HCT116 (cell line): ENCODE measurements around the gene CLEC16A. TPM values are rescaled to one million over a fixed set of nuclear protein-coding genes. Genes with fewer than 3 reads are reported as not detected.

Source experiments
- ATAC-seq: fragments of 200-7000 bp; cut with Tn5 transposase; 2 replicates; pipeline ENCODE4 v1.9.1; 2020; ENCODE audit warnings: mild to moderate bottlenecking, moderate library complexity
- BruUV-seq: library from RNA; stranded (reverse); fragments of 400-500 nt; replicated peaks from 2 replicates; lab custom pipeline; 2021; lab: Mats Ljungman, UMichigan
- CTCF ChIA-PET: fragments of 300-600 bp; sonication (Branson Sonifier 250); formaldehyde crosslinking; loops from one replicate; lab custom pipeline; 2021; ENCODE audit warnings: antibody characterized with exemption; lab: Charles Lee
- POLR2A ChIA-PET: fragments of 300-600, 350-600 bp; sonication (Branson Sonifier 250); formaldehyde crosslinking; loops from one replicate; lab custom pipeline; 2021; ENCODE audit warnings: antibody characterized with exemption; lab: Charles Lee
- RAD21 ChIA-PET, 2 experiments: fragments of 300-600 bp; sonication (Branson Sonifier 250); formaldehyde crosslinking; loops; one replicate each; lab custom pipeline; 2023; ENCODE audit warnings: low total read pairs in 2 of 2; ENCODE audit not compliant: uncharacterized antibody in 2 of 2, unreplicated experiment in 2 of 2, low non-redundant PET in 1 of 2; lab: Charles Lee
- DNase-seq: peaks from one replicate; pipeline ENCODE4 v3.0.0-alpha.2; 2010; ENCODE audit warnings: low read depth, low spot score
- H2AFZ ChIP-seq: fragments of 200-600 bp; shearing (Covaris generic), sonication (generic); 2 replicates; pipeline ENCODE4 v1.6.1; 2017; ENCODE audit warnings: low read depth, mixed run types, mixed read lengths, antibody characterized with exemption, low read length; ENCODE audit not compliant: poor library complexity, severe bottlenecking
- H3K27ac ChIP-seq: 2 replicates; pipeline ENCODE4 v1.5.1; 2012; ENCODE audit warnings: low read depth, low read length
- H3K27me3 ChIP-seq: fragments of 200-600 bp; sonication (generic); 2 replicates; pipeline ENCODE4 v1.6.1; 2016; ENCODE audit warnings: mixed run types, low read length, mixed read lengths; ENCODE audit not compliant: insufficient read depth
- H3K36me3 ChIP-seq, 2 experiments: fragments of 200-500 bp in 1 of 2; fragments of 200-600 bp in 1 of 2; sonication (Bioruptor generic) in 1 of 2; sonication (generic) in 1 of 2; 2 replicates each; pipeline versions ENCODE4 v1.5.1 to v1.6.1; 2014 to 2016; ENCODE audit warnings: low read length in 2 of 2, inconsistent platforms in 1 of 2, mixed read lengths in 1 of 2, mixed run types in 1 of 2; ENCODE audit not compliant: insufficient read depth in 2 of 2, control insufficient read depth in 1 of 2
- H3K4me1 ChIP-seq, 2 experiments: fragments of 200-600 bp in 1 of 2; sonication (generic) in 1 of 2; 2 replicates each; pipeline versions ENCODE4 v1.5.1 to v1.6.1; 2012 to 2017; ENCODE audit warnings: low read length in 2 of 2, inconsistent platforms in 1 of 2, mild to moderate bottlenecking in 1 of 2, mixed read lengths in 1 of 2, mixed run types in 1 of 2, moderate library complexity in 1 of 2; ENCODE audit not compliant: insufficient read depth in 2 of 2, control insufficient read depth in 1 of 2
- H3K4me2 ChIP-seq: fragments of 200-600 bp; sonication (generic); 2 replicates; pipeline ENCODE4 v1.6.1; 2017; ENCODE audit warnings: mixed run types, low read length, mixed read lengths
- H3K4me3 ChIP-seq, 2 experiments: fragments of 200-600 bp in 1 of 2; sonication (generic) in 1 of 2; replicated peaks in 1 of 2; 2 replicates each; pipeline ENCODE4 v1.5.1; 2011 to 2016; ENCODE audit warnings: low read length in 2 of 2, control low read depth in 1 of 2, low read depth in 1 of 2, mild to moderate bottlenecking in 1 of 2, mixed read lengths in 1 of 2, mixed run types in 1 of 2
- H3K79me2 ChIP-seq: fragments of 200-600 bp; sonication (generic); 2 replicates; pipeline ENCODE4 v1.6.1; 2017; ENCODE audit warnings: mild to moderate bottlenecking, mixed run types, low read length, moderate library complexity, mixed read lengths; ENCODE audit not compliant: insufficient read depth
- H3K9ac ChIP-seq: fragments of 200-600 bp; sonication (generic); 2 replicates; pipeline ENCODE4 v1.6.1; 2016; ENCODE audit warnings: low read length, mixed read lengths
- H3K9me2 ChIP-seq: fragments of 200-600 bp; sonication (generic), shearing (Covaris generic); 2 replicates; pipeline ENCODE4 v1.6.1; 2017; ENCODE audit warnings: mixed run types, mild to moderate bottlenecking, moderate library complexity; ENCODE audit not compliant: insufficient read depth
- H3K9me3 ChIP-seq, 2 experiments: fragments of 200-500 bp in 1 of 2; fragments of 200-600 bp in 1 of 2; sonication (Bioruptor generic) in 1 of 2; sonication (generic) in 1 of 2; 2 replicates each; pipeline ENCODE4 v1.6.1; 2014 to 2017; ENCODE audit warnings: low read length in 2 of 2, mixed read lengths in 2 of 2, inconsistent platforms in 1 of 2, low read depth in 1 of 2, mild to moderate bottlenecking in 1 of 2, mixed run types in 1 of 2, moderate library complexity in 1 of 2; ENCODE audit not compliant: control insufficient read depth in 1 of 2, insufficient read depth in 1 of 2
- H4K20me1 ChIP-seq: fragments of 200-600 bp; sonication (generic), shearing (Covaris generic); 2 replicates; pipeline ENCODE4 v1.6.1; 2017; ENCODE audit warnings: mixed run types, mild to moderate bottlenecking, moderate library complexity; ENCODE audit not compliant: insufficient read depth
- CBX3 ChIP-seq: IDR thresholded peaks from 2 replicates; pipeline ENCODE4 v1.6.1; 2012; ENCODE audit warnings: low read depth
- CEBPB ChIP-seq: IDR thresholded peaks from 2 replicates; pipeline ENCODE4 v1.6.1; 2012; ENCODE audit warnings: low read depth
- EZH2 ChIP-seq: fragments of 200-600 bp; sonication (generic); IDR thresholded peaks from 2 replicates; pipeline ENCODE4 v1.6.1; 2017; ENCODE audit warnings: antibody characterized with exemption, mixed run types
- FOSL1 ChIP-seq: IDR thresholded peaks from 2 replicates; pipeline ENCODE4 v1.6.1; 2012; ENCODE audit warnings: low read depth
- JUND ChIP-seq: IDR thresholded peaks from 2 replicates; pipeline ENCODE4 v1.6.1; 2012
- POLR2AphosphoS5 ChIP-seq: IDR thresholded peaks from 2 replicates; pipeline ENCODE4 v1.6.1; 2011; ENCODE audit warnings: mild to moderate bottlenecking, low read depth, low read length, moderate library complexity
- RAD21 ChIP-seq: IDR thresholded peaks from 2 replicates; pipeline ENCODE4 v1.6.1; 2012; ENCODE audit warnings: low read depth, mild to moderate bottlenecking
- SIN3A ChIP-seq: IDR thresholded peaks from 2 replicates; pipeline ENCODE4 v1.6.1; 2012; ENCODE audit warnings: low read depth
- SP1 ChIP-seq: IDR thresholded peaks from 2 replicates; pipeline ENCODE4 v1.6.1; 2012; ENCODE audit warnings: low read depth
- SRF ChIP-seq: IDR thresholded peaks from 2 replicates; pipeline ENCODE4 v1.6.1; 2012; ENCODE audit warnings: low read depth
- TCF7L2 ChIP-seq: IDR thresholded peaks from 2 replicates; pipeline ENCODE4 v1.7.0; 2011; ENCODE audit warnings: borderline replicate concordance, inconsistent platforms; ENCODE audit not compliant: insufficient read depth, insufficient read length; ENCODE audit errors: extremely low read depth
- ZFX ChIP-seq: fragments of 450-650 bp; IDR thresholded peaks from 2 replicates; pipeline ENCODE4 v1.6.1; 2017
- ZNF274 ChIP-seq: fragments of 200-500 bp; sonication (Bioruptor generic); IDR thresholded peaks from 2 replicates; pipeline ENCODE4 v1.6.1; 2014; ENCODE audit warnings: mild to moderate bottlenecking, low read depth, low read length, inconsistent platforms
- intact Hi-C: fragments of 100-400 bp; cut with micrococcal nuclease; formaldehyde crosslinking; loops from 2 replicates; pipeline ENCODE4 v1.10.0; 2022
- total RNA-seq: library from RNA; stranded (reverse); gene quantifications from one replicate; pipeline ENCODE4 v1.2.1, GENCODE V29; 2021; ENCODE audit not compliant: unreplicated experiment
- TF ChIP-seq, protein P1 (sequence below): IDR thresholded peaks from 2 replicates; pipeline ENCODE4 v1.6.1; 2012
- TF ChIP-seq, protein P2 (sequence below), 3 experiments: fragments of 200-600 bp in 1 of 3; sonication (generic) in 1 of 3; IDR thresholded peaks in 2 of 3; conservative IDR thresholded peaks in 1 of 3; 2 replicates each; pipeline ENCODE4 v1.5.1; 2012 to 2017; ENCODE audit warnings: low read depth in 2 of 3, low read length in 2 of 3, antibody characterized with exemption in 1 of 3, borderline replicate concordance in 1 of 3, control low read depth in 1 of 3, mild to moderate bottlenecking in 1 of 3, mixed read lengths in 1 of 3, mixed run types in 1 of 3, moderate library complexity in 1 of 3; ENCODE audit not compliant: insufficient read depth in 1 of 3
- TF ChIP-seq, protein P3 (sequence below): IDR thresholded peaks from 2 replicates; pipeline ENCODE4 v1.6.1; 2012
- TF ChIP-seq, protein P4 (sequence below): IDR thresholded peaks from 2 replicates; pipeline ENCODE4 v1.6.1; 2011; ENCODE audit warnings: mild to moderate bottlenecking, low read length, moderate library complexity; ENCODE audit not compliant: insufficient replicate concordance; ENCODE audit errors: extremely low read depth

Gene CLEC16A
- total RNA-seq, 1 experiment from 2014 or later = 18.0 TPM

DNA sequence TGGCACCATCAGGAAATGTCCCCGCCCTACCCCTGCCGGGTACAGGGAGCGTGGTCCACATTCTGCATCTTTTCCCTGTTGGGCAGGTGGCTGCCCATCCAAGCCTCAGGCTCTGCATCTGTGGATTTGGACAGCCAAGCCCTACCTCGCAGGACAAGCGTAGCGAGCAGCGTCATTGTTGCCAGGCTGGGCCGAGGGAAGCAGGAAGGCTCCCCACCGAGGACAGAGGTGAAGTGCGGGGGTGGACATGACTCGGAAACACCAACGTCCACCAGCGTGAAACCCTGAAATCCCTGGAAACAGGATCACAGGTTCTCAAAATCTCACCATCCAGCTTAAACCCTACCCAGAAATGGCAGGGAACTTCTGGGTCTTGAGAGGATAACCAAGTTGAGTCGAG is 238.0 kb downstream of the CLEC16A start:
- no peak overlapping the region for H3K4me3 ChIP-seq
- no peaks in the 10 kb centered on the region; a peak in 1 of 4 replicates for H3K36me3 ChIP-seq
- no peak for TF ChIP-seq SP1
- TF ChIP-seq FOSL1 = no peak
- no peak for TF ChIP-seq JUND
- no peak for TF ChIP-seq ZFX
- no peaks in the 10 kb centered on the region for H3K79me2 ChIP-seq
- H4K20me1 ChIP-seq = no peaks in the 10 kb centered on the region
- CTCF ChIA-PET = no interaction called here
- H3K9me3 ChIP-seq = no peaks in the 10 kb centered on the region
- POLR2A ChIA-PET = no interaction called here
- H2AFZ ChIP-seq = no peak overlapping the region
- no peak overlapping the region for H3K9ac ChIP-seq
- no TSS peak for BruUV-seq
- intact Hi-C loops = no loop called here
- no peak; the same call in 1 of the 2 replicates for ATAC-seq
- RAD21 ChIA-PET = no interaction called here
- no peak for DNase-seq
- no peaks in the 10 kb centered on the region for H3K9me2 ChIP-seq
- H3K27ac ChIP-seq = no peak overlapping the region
- H3K27me3 ChIP-seq = no peaks in the 10 kb centered on the region
- peaks cover 0 to 14% of the 10 kb centered on the region in 2 experiments; a peak in 3 of 4 replicates for H3K4me1 ChIP-seq
- 0 out of 2 replicates have a peak overlapping the region, but pooled peaks have one; percentile 3 for H3K4me2 ChIP-seq

DNA sequence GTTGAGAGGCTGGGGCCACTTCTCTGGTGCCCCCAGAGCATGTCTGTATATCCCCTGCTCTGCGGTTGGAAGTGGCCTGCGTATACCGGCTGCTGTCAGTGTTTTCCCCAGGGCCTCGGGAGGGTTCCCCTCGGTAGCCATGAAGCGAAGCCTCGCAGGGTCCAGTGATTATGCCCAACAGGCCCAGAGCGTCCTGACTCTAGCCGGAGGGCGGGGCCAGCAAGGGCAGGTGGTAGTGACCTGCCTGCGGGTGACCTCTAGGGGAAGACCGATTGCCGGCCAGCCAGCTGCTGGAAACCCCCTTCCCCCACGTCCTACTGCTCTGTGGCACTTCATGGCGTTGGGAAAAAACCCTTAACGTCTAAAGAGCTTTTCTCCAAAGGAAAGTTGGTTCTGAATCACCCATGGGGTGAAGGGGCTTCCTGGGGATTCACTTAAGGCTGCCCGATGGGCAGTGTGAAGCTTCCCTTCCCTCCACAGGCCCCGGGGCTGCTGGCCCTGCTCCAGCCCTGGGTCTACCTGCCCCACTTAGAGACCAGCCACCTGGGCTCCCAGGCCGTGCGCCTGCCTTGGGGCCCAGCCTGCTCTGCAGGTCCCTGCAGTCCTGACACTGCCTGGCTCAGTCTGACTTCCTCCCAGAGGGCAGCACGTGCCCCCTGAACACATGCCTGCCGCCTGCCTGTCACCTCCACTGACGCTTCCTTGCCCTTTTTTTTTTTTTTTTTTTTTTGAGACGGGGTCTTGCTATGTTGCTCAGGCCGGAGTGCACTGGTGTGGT is 238.9 kb downstream of the CLEC16A start:
- H3K4me1 ChIP-seq = peaks cover 0 to 14% of the 10 kb centered on the region in 2 experiments; a peak in 3 of 4 replicates
- H3K27ac ChIP-seq = no peak overlapping the region
- H3K4me2 ChIP-seq = no peak overlapping the region
- ChIA-PET POLR2A (no interaction called here), RAD21 (no interaction called here), CTCF (no interaction called here)
- H3K36me3 ChIP-seq = no peaks in the 10 kb centered on the region; a peak in 1 of 4 replicates
- no peak overlapping the region for H2AFZ ChIP-seq
- H3K79me2 ChIP-seq = no peaks in the 10 kb centered on the region
- no peaks in the 10 kb centered on the region for H4K20me1 ChIP-seq
- intact Hi-C loops = no loop called here
- H3K27me3 ChIP-seq = no peaks in the 10 kb centered on the region
- H3K4me3 ChIP-seq = no peak overlapping the region
- DNase-seq (no peak), ATAC-seq (no peak)
- BruUV-seq = no TSS peak
- H3K9me2 ChIP-seq = no peaks in the 10 kb centered on the region
- H3K9me3 ChIP-seq = no peaks in the 10 kb centered on the region
- no peak overlapping the region for H3K9ac ChIP-seq
- TF ChIP-seq TCF7L2 (no peak), RAD21 (no peak), CEBPB (no peak), FOSL1 (no peak), CBX3 (no peak), ZNF274 (no peak), EZH2 (no peak), SRF (no peak), POLR2AphosphoS5 (no peak), SIN3A (no peak), ZFX (no peak)
- TF ChIP-seq, protein P1, sequence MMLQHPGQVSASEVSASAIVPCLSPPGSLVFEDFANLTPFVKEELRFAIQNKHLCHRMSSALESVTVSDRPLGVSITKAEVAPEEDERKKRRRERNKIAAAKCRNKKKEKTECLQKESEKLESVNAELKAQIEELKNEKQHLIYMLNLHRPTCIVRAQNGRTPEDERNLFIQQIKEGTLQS = no peak
- TF ChIP-seq, protein P2, sequence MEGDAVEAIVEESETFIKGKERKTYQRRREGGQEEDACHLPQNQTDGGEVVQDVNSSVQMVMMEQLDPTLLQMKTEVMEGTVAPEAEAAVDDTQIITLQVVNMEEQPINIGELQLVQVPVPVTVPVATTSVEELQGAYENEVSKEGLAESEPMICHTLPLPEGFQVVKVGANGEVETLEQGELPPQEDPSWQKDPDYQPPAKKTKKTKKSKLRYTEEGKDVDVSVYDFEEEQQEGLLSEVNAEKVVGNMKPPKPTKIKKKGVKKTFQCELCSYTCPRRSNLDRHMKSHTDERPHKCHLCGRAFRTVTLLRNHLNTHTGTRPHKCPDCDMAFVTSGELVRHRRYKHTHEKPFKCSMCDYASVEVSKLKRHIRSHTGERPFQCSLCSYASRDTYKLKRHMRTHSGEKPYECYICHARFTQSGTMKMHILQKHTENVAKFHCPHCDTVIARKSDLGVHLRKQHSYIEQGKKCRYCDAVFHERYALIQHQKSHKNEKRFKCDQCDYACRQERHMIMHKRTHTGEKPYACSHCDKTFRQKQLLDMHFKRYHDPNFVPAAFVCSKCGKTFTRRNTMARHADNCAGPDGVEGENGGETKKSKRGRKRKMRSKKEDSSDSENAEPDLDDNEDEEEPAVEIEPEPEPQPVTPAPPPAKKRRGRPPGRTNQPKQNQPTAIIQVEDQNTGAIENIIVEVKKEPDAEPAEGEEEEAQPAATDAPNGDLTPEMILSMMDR (IDR thresholded peaks at IDR 0.05 in 2 of 3, conservative IDR thresholded peaks at IDR 0.05 in 1 of 3; ENCODE audit: borderline replicate concordance in 1 of 3, insufficient read depth in 1 of 3, low read depth in 2 of 3, low read length in 2 of 3) = no peak
- TF ChIP-seq, protein P3, sequence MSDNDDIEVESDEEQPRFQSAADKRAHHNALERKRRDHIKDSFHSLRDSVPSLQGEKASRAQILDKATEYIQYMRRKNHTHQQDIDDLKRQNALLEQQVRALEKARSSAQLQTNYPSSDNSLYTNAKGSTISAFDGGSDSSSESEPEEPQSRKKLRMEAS = no peak
- TF ChIP-seq, protein P4, sequence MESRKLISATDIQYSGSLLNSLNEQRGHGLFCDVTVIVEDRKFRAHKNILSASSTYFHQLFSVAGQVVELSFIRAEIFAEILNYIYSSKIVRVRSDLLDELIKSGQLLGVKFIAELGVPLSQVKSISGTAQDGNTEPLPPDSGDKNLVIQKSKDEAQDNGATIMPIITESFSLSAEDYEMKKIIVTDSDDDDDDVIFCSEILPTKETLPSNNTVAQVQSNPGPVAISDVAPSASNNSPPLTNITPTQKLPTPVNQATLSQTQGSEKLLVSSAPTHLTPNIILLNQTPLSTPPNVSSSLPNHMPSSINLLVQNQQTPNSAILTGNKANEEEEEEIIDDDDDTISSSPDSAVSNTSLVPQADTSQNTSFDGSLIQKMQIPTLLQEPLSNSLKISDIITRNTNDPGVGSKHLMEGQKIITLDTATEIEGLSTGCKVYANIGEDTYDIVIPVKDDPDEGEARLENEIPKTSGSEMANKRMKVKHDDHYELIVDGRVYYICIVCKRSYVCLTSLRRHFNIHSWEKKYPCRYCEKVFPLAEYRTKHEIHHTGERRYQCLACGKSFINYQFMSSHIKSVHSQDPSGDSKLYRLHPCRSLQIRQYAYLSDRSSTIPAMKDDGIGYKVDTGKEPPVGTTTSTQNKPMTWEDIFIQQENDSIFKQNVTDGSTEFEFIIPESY = no peak
